ENCODE results near the gene RCVRN.

The RCVRN gene

DNA sequence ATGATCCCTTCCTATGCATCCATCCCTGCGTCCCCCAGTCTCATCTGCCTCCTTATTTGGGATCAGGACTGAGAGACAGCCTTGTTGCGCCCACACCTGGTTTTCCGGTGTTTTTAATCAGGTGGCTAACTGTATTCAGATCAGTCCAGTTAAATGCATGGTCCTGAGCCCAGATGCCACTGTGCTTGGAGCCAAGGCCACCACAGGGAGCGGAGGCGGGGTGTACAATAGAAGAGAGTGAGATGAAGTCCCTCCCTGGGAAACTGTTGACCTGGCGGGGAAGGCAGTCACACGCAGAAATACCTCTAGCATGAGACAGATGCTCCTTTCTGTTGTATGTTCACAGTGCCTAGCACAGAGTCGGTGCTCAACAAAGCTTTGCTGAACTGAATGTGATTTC, 6.3 kb downstream of the RCVRN start:
- no peaks in the 10 kb centered on the region for H4K20me1 ChIP-seq (ENCODE audit: low read depth, low read length)
- TF ChIP-seq EZH2phosphoT487 (conservative IDR thresholded peaks at IDR 0.05; ENCODE audit: low read length), result no peak
- TF ChIP-seq, protein P1, sequence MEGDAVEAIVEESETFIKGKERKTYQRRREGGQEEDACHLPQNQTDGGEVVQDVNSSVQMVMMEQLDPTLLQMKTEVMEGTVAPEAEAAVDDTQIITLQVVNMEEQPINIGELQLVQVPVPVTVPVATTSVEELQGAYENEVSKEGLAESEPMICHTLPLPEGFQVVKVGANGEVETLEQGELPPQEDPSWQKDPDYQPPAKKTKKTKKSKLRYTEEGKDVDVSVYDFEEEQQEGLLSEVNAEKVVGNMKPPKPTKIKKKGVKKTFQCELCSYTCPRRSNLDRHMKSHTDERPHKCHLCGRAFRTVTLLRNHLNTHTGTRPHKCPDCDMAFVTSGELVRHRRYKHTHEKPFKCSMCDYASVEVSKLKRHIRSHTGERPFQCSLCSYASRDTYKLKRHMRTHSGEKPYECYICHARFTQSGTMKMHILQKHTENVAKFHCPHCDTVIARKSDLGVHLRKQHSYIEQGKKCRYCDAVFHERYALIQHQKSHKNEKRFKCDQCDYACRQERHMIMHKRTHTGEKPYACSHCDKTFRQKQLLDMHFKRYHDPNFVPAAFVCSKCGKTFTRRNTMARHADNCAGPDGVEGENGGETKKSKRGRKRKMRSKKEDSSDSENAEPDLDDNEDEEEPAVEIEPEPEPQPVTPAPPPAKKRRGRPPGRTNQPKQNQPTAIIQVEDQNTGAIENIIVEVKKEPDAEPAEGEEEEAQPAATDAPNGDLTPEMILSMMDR (IDR thresholded peaks at IDR 0.05; ENCODE audit: insufficient read depth, low read length, poor library complexity, severe bottlenecking), result no peak
- no peaks in the 10 kb centered on the region for H3K9me3 ChIP-seq (ENCODE audit: insufficient read depth, low read length)
- no peak overlapping the region for H3K27ac ChIP-seq (ENCODE audit: low read depth, low read length)
- no peak overlapping the region for H3K4me3 ChIP-seq (ENCODE audit: insufficient read depth, low read length, poor library complexity, severe bottlenecking)
- H3F3A ChIP-seq (ENCODE audit: insufficient read depth), result no peaks in the 10 kb centered on the region
- H3K9me2 ChIP-seq (replicated peaks; ENCODE audit: insufficient read depth, low read length), result no peaks in the 10 kb centered on the region
- H3K9ac ChIP-seq (ENCODE audit: low read length), result no peak overlapping the region
- no peaks in the 10 kb centered on the region for H3K27me3 ChIP-seq (ENCODE audit: low read length)
- H3K36me3 ChIP-seq (ENCODE audit: low read length), result no peaks in the 10 kb centered on the region
- H3K4me2 ChIP-seq (ENCODE audit: low read depth, low read length, poor library complexity, severe bottlenecking), result no peak overlapping the region
- no peak overlapping the region for H2AFZ ChIP-seq (ENCODE audit: low read depth, low read length, severe bottlenecking)
- no peaks in the 10 kb centered on the region for H3K79me2 ChIP-seq (ENCODE audit: insufficient read depth, low read length)

DNA sequence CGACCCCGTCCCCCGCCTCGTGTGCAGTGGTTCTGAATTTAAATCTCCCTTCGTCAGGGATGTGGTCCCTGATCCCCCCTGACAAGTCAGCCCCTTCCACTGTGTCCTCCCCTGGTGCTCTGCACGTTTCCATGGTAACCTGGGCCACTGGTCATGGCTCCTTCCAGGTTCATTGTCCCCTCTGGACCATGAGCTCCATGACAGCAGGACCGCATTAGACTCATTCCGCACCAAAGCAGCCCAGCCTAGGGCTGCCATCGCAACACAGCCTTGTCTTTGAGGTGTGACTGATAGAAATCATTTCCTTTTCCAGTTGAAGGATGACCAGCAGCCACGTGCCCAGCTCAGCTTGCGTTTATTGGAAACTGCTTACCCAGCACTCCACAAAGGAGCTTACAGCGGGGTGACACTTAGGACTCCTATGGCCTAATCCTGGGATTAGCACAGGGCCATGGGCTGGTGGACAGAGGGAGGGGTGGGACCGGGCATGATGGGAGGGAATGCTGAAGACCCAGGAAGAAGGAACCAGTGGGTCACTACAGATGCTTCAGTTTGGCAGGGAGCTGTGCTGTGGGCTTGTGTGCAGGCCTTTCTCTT, 7.6 kb downstream of the RCVRN start:
- Histone ChIP-seq H3K27ac (ENCODE audit: low read depth, low read length) (no peak overlapping the region), H3K4me3 (ENCODE audit: insufficient read depth, low read length, poor library complexity, severe bottlenecking) (no peak overlapping the region), H3K9me2 (replicated peaks; ENCODE audit: insufficient read depth, low read length) (no peaks in the 10 kb centered on the region), H3K79me2 (ENCODE audit: insufficient read depth, low read length) (no peaks in the 10 kb centered on the region), H3K9me3 (ENCODE audit: insufficient read depth, low read length) (no peaks in the 10 kb centered on the region), H3F3A (ENCODE audit: insufficient read depth) (no peaks in the 10 kb centered on the region), H3K36me3 (ENCODE audit: low read length) (no peaks in the 10 kb centered on the region), H2AFZ (ENCODE audit: low read depth, low read length, severe bottlenecking) (no peak overlapping the region), H4K20me1 (ENCODE audit: low read depth, low read length) (no peaks in the 10 kb centered on the region), H3K4me2 (ENCODE audit: low read depth, low read length, poor library complexity, severe bottlenecking) (no peak overlapping the region), H3K9ac (ENCODE audit: low read length) (no peak overlapping the region), H3K27me3 (ENCODE audit: low read length) (no peaks in the 10 kb centered on the region)
- TF ChIP-seq, protein P1 (IDR thresholded peaks at IDR 0.05; ENCODE audit: insufficient read depth, low read length, poor library complexity, severe bottlenecking), result no peak
- TF ChIP-seq EZH2phosphoT487 (conservative IDR thresholded peaks at IDR 0.05; ENCODE audit: low read length), result no peak

DNA sequence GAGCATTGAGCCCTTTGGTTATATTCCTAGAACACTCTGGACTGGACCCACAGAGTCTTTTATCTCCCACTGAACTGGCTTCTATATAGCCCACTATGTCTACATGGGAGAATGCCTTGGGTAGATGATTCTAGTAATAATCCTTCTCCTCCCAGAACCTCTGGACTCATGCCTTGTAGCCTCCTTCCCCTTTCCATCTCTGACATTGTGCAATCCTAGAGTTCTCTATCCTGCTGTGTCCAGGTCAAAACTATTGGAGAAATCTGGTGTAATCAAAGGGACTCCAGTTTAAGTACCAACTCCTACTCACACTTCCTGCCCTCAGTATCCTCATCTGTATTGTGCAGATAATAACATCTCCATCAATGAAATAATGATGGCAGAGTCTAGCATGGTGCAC, 9.1 kb downstream of the RCVRN start:
- H3K79me2 ChIP-seq (ENCODE audit: insufficient read depth, low read length), result no peaks in the 10 kb centered on the region
- H3K27ac ChIP-seq (ENCODE audit: low read depth, low read length), result no peak overlapping the region
- no peak overlapping the region for H3K4me3 ChIP-seq (ENCODE audit: insufficient read depth, low read length, poor library complexity, severe bottlenecking)
- H2AFZ ChIP-seq (ENCODE audit: low read depth, low read length, severe bottlenecking), result no peak overlapping the region
- no peak overlapping the region for H3K9ac ChIP-seq (ENCODE audit: low read length)
- H3F3A ChIP-seq (ENCODE audit: insufficient read depth), result no peaks in the 10 kb centered on the region
- H4K20me1 ChIP-seq (ENCODE audit: low read depth, low read length), result no peaks in the 10 kb centered on the region
- no peaks in the 10 kb centered on the region for H3K36me3 ChIP-seq (ENCODE audit: low read length)
- H3K27me3 ChIP-seq (ENCODE audit: low read length), result no peaks in the 10 kb centered on the region
- no peak overlapping the region for H3K4me2 ChIP-seq (ENCODE audit: low read depth, low read length, poor library complexity, severe bottlenecking)
- TF ChIP-seq, protein P1 (IDR thresholded peaks at IDR 0.05; ENCODE audit: insufficient read depth, low read length, poor library complexity, severe bottlenecking), result no peak
- TF ChIP-seq EZH2phosphoT487 (conservative IDR thresholded peaks at IDR 0.05; ENCODE audit: low read length), result no peak
- no peaks in the 10 kb centered on the region for H3K9me3 ChIP-seq (ENCODE audit: insufficient read depth, low read length)
- H3K9me2 ChIP-seq (replicated peaks; ENCODE audit: insufficient read depth, low read length), result no peaks in the 10 kb centered on the region
